Erythroblast (primary cell): Measurements from ENCODE around the gene XPR1.

Experiments used
- GATA1 ChIP-seq: IDR thresholded peaks from 2 replicates; pipeline ENCODE4 v1.6.1; 2011; ENCODE audit warnings: low read depth, mild to moderate bottlenecking, control low read depth, low read length, moderate library complexity
- POLR2A ChIP-seq: IDR thresholded peaks from 2 replicates; pipeline ENCODE4 v1.6.1; 2011; ENCODE audit warnings: mild to moderate bottlenecking, low read length

GRCh38 chr1:180927348-180927747, 295.5 kb downstream of the XPR1 start:
- TF ChIP-seq POLR2A (no peak), GATA1 (no peak)
